HEK293 (cell line): ENCODE measurements around the gene BTK.
A peak's percentile ranks its signal among the peaks of the same experiment; 100 is the strongest.

Source experiments
- CTCF ChIA-PET: fragments of 350-600 bp; formaldehyde crosslinking; extraction: SDS; loops from one replicate; lab custom pipeline; 2021; ENCODE audit warnings: antibody characterized with exemption; lab: Yijun Ruan, JAX
- POLR2A ChIA-PET: fragments of 300-600 bp; formaldehyde crosslinking; extraction: SDS; loops from one replicate; lab custom pipeline; 2020; ENCODE audit warnings: antibody characterized with exemption, inconsistent platforms; lab: Yijun Ruan, JAX
- H3K27ac ChIP-seq: fragments of 200-500 bp; sonication (Bioruptor generic); 2 replicates; pipeline ENCODE4 v1.5.1; 2014; ENCODE audit warnings: low read depth, low read length, control low read depth, inconsistent platforms; ENCODE audit errors: extremely low read depth
- H3K36me3 ChIP-seq, 2 experiments: fragments of 200-500 bp in 1 of 2; sonication (Bioruptor generic) in 1 of 2; 1 replicate in 1 of 2; 2 replicates in 1 of 2; pipeline ENCODE4 v1.5.1; 2014 to 2017; ENCODE audit warnings: inconsistent platforms in 2 of 2, low read length in 2 of 2; ENCODE audit not compliant: control insufficient read depth in 2 of 2, insufficient read depth in 1 of 2
- H3K4me1 ChIP-seq: fragments of 200-500 bp; sonication (Bioruptor generic); 2 replicates; pipeline ENCODE4 v1.5.1; 2014; ENCODE audit warnings: mild to moderate bottlenecking, low read length, inconsistent platforms; ENCODE audit not compliant: control insufficient read depth, insufficient read depth
- H3K4me3 ChIP-seq: 2 replicates; pipeline ENCODE4 v1.5.1; 2011; ENCODE audit warnings: low read depth, mild to moderate bottlenecking, control low read depth, low read length, moderate library complexity
- H3K9me3 ChIP-seq: fragments of 200-500 bp; sonication (Bioruptor generic); 2 replicates; pipeline ENCODE4 v1.5.1; 2014; ENCODE audit warnings: low read depth, low read length, inconsistent platforms; ENCODE audit not compliant: control insufficient read depth, insufficient read depth
- SCRT2 ChIP-seq: fragments of 450-650 bp; formaldehyde crosslinking; IDR thresholded peaks from 2 replicates; pipeline ENCODE4 v1.5.1; 2016; ENCODE audit warnings: missing biosample characterization, missing genetic modification characterization
- SETDB1 ChIP-seq: IDR thresholded peaks from one replicate; pipeline ENCODE4 v1.6.1; 2017; ENCODE audit warnings: mild to moderate bottlenecking, low read length, moderate library complexity, mixed read lengths; ENCODE audit not compliant: insufficient read length
- ZBTB7A ChIP-seq: fragments of 450-650 bp; formaldehyde crosslinking; IDR thresholded peaks from 2 replicates; pipeline ENCODE4 v1.5.1; 2016; ENCODE audit warnings: low read depth, missing biosample characterization, missing genetic modification characterization
- ZFP41 ChIP-seq: fragments of 450-650 bp; formaldehyde crosslinking; IDR thresholded peaks from 2 replicates; pipeline ENCODE4 v1.5.1; 2016; ENCODE audit warnings: missing biosample characterization, missing genetic modification characterization, borderline replicate concordance
- ZNF112 ChIP-seq: fragments of 450-650 bp; formaldehyde crosslinking; IDR thresholded peaks from 2 replicates; pipeline ENCODE4 v1.5.0; 2017; ENCODE audit warnings: missing biosample characterization, missing genetic modification characterization
- ZNF19 ChIP-seq: fragments of 450-650 bp; formaldehyde crosslinking; IDR thresholded peaks from 2 replicates; pipeline ENCODE4; 2016; ENCODE audit warnings: missing biosample characterization, missing genetic modification characterization, low read depth
- ZNF211 ChIP-seq: fragments of 450-650 bp; formaldehyde crosslinking; IDR thresholded peaks from 2 replicates; pipeline ENCODE4 v1.5.1; 2016; ENCODE audit warnings: low read depth, missing biosample characterization, missing genetic modification characterization
- ZNF366 ChIP-seq: fragments of 450-650 bp; formaldehyde crosslinking; conservative IDR thresholded peaks from 2 replicates; pipeline ENCODE4 v1.5.1; 2016; ENCODE audit warnings: missing biosample characterization, missing genetic modification characterization
- ZNF404 ChIP-seq: fragments of 450-650 bp; formaldehyde crosslinking; IDR thresholded peaks from 2 replicates; pipeline ENCODE4 v1.5.1; 2017; ENCODE audit warnings: missing biosample characterization, missing genetic modification characterization
- ZNF426 ChIP-seq: fragments of 450-650 bp; formaldehyde crosslinking; IDR thresholded peaks from 2 replicates; pipeline ENCODE4 v1.5.1; 2017; ENCODE audit warnings: missing biosample characterization, missing genetic modification characterization, mild to moderate bottlenecking, inconsistent platforms, moderate library complexity
- ZNF433 ChIP-seq: fragments of 450-650 bp; formaldehyde crosslinking; IDR thresholded peaks from 2 replicates; pipeline ENCODE4 v1.5.1; 2016; ENCODE audit warnings: missing biosample characterization, missing genetic modification characterization, low read depth
- ZNF571 ChIP-seq: fragments of 450-650 bp; formaldehyde crosslinking; IDR thresholded peaks from 2 replicates; pipeline ENCODE4 v1.5.0; 2017; ENCODE audit warnings: missing biosample characterization, missing genetic modification characterization
- ZNF626 ChIP-seq: fragments of 450-650 bp; sonication (Bioruptor Pico); formaldehyde crosslinking; IDR thresholded peaks from 2 replicates; pipeline ENCODE4 v1.5.1; 2018; ENCODE audit warnings: missing biosample characterization, missing genetic modification characterization, inconsistent platforms
- TF ChIP-seq, protein P1 (sequence below): fragments of 450-650 bp; formaldehyde crosslinking; IDR thresholded peaks from 2 replicates; pipeline ENCODE4 v1.5.1; 2016; ENCODE audit warnings: missing biosample characterization, missing genetic modification characterization
- TF ChIP-seq, protein P2 (sequence below): fragments of 450-650 bp; formaldehyde crosslinking; optimal IDR thresholded peaks from 2 replicates; pipeline ENCODE3; 2016; ENCODE audit warnings: missing biosample characterization, mild to moderate bottlenecking, missing genetic modification characterization
- TF ChIP-seq, protein P3 (sequence below): fragments of 450-650 bp; formaldehyde crosslinking; IDR thresholded peaks from 2 replicates; pipeline ENCODE4 v1.5.1; 2016; ENCODE audit warnings: missing biosample characterization, missing genetic modification characterization

Gene BTK

DNA sequence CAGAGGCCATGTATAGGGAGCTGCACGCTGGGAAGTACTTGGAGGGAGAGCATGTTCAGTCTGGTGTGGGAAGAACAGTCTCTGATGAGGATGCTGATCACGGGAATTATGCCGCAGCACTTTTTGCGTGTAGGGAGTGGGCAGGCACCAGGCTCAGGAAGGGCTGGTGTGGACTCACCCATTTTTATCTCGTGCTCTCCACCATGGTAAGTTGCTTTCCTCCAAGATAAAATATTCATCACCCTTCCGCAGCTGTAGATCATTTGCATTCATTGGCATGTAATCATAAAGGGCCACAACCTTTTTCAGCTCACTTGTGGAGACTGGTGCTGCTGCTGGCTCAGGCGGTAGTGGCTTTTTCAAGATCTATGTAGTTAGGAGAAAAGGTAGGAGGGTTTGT lies 25.6 kb downstream of the BTK start (continued):
- TF ChIP-seq ZNF433 (tag by site-specific recombination) (no peak), ZNF211 (no peak), ZBTB7A (no peak), SCRT2 (tag by site-specific recombination) (no peak), ZNF626 (tag by site-specific recombination) (no peak), ZNF404 (tag by site-specific recombination) (no peak), ZNF112 (tag by site-specific recombination) (no peak), ZNF571 (tag by site-specific recombination) (no peak), ZNF366 (tag by site-specific recombination) (no peak), ZNF19 (tag by site-specific recombination) (no peak)
- TF ChIP-seq, protein P1, sequence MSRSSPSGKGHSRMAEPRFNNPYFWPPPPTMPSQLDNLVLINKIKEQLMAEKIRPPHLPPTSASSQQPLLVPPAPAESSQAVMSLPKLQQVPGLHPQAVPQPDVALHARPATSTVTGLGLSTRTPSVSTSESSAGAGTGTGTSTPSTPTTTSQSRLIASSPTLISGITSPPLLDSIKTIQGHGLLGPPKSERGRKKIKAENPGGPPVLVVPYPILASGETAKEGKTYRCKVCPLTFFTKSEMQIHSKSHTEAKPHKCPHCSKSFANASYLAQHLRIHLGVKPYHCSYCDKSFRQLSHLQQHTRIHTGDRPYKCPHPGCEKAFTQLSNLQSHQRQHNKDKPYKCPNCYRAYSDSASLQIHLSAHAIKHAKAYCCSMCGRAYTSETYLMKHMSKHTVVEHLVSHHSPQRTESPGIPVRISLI (tag by site-specific recombination), result no peak
- TF ChIP-seq, protein P2, sequence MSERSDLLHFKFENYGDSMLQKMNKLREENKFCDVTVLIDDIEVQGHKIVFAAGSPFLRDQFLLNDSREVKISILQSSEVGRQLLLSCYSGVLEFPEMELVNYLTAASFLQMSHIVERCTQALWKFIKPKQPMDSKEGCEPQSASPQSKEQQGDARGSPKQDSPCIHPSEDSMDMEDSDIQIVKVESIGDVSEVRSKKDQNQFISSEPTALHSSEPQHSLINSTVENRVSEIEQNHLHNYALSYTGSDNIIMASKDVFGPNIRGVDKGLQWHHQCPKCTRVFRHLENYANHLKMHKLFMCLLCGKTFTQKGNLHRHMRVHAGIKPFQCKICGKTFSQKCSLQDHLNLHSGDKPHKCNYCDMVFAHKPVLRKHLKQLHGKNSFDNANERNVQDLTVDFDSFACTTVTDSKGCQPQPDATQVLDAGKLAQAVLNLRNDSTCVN (tag by site-specific recombination), result no peak

GRCh38 chrX:101359966-101360365 lies 26.0 kb downstream of the BTK start:
- TF ChIP-seq ZNF426 (tag by site-specific recombination), result peak; percentile 8; the same call in 1 of the 2 replicates
- TF ChIP-seq ZFP41 (tag by site-specific recombination), result no peak
- TF ChIP-seq, all 188 proteins: peak for 1
- Histone ChIP-seq H3K36me3 (no peaks in the 10 kb centered on the region), H3K4me1 (no peaks in the 10 kb centered on the region), H3K27ac (no peak overlapping the region), H3K9me3 (no peaks in the 10 kb centered on the region), H3K4me3 (no peak overlapping the region)
- POLR2A ChIA-PET, result interaction anchor here (0.6 to 1.4 kb wide), 2 partner anchors 11 to 14 kb away, joined by 3 to 7 read pairs; partner anchors contain the start of gene TIMM8A
- CTCF ChIA-PET, result interaction anchor here (0.6 to 0.7 kb wide), 2 partner anchors 8 to 570 kb away, joined by 3 to 4 read pairs; no protein-coding TSS in a partner anchor

DNA sequence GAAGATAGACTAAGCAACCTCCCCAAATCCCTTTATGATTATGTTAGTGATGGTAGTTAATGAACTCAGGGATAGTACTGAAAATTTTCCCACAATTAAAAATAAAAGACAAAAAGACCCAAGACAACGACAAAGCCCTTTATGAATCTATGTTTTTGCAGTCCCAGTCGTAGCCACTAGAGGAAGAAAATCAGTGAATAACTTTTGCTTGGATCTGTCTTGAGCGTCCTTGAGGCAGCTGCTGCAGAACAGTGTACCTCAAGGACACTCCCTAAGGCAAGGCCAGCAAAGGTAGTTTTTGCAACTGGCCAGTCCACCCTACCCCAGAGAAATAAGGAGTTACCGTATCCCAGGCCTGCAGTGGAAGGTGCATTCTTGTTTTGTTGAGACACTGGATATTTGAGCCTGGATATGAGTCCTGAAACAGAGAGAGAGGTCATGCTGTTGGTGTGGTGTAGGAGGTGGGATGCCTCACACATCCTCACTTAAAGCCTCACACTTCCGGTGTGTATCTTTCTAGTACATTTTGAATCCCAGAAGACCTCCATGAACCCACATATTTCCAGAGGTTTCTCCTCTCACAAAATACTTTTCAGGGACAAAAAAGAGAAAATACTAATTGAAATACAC lies 28.7 kb downstream of the BTK start:
- Histone ChIP-seq H3K4me1 (no peaks in the 10 kb centered on the region), H3K4me3 (no peak overlapping the region), H3K36me3 (no peaks in the 10 kb centered on the region), H3K9me3 (no peaks in the 10 kb centered on the region)
- CTCF ChIA-PET, result interaction anchor here (0.6 to 2.3 kb wide), 7 partner anchors 9 to 942 kb away, joined by 3 to 17 read pairs (median 4); partner anchors contain the start of gene RPL36A
- TF ChIP-seq, protein P3, sequence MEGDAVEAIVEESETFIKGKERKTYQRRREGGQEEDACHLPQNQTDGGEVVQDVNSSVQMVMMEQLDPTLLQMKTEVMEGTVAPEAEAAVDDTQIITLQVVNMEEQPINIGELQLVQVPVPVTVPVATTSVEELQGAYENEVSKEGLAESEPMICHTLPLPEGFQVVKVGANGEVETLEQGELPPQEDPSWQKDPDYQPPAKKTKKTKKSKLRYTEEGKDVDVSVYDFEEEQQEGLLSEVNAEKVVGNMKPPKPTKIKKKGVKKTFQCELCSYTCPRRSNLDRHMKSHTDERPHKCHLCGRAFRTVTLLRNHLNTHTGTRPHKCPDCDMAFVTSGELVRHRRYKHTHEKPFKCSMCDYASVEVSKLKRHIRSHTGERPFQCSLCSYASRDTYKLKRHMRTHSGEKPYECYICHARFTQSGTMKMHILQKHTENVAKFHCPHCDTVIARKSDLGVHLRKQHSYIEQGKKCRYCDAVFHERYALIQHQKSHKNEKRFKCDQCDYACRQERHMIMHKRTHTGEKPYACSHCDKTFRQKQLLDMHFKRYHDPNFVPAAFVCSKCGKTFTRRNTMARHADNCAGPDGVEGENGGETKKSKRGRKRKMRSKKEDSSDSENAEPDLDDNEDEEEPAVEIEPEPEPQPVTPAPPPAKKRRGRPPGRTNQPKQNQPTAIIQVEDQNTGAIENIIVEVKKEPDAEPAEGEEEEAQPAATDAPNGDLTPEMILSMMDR, result peak; percentile 43; the same call in 1 of the 2 replicates
- TF ChIP-seq SETDB1, result no peak
- TF ChIP-seq, all 188 proteins: peak for 1
- no peak overlapping the region for H3K27ac ChIP-seq
- POLR2A ChIA-PET, result interaction anchor here (1.4 to 1.7 kb wide), 2 partner anchors 9 to 33 kb away, joined by 4 to 9 read pairs; partner anchors contain the start of genes RPL36A and TIMM8A
